Islet of Langerhans (tissue), 1 donor: ENCODE measurements around the gene TEPSIN.

Source experiments
- FAIRE-seq: peaks from one replicate; lab custom pipeline; 2011; peaks lifted over from hg19 to GRCh38; lab: Jason Lieb, UNC

Gene TEPSIN

DNA sequence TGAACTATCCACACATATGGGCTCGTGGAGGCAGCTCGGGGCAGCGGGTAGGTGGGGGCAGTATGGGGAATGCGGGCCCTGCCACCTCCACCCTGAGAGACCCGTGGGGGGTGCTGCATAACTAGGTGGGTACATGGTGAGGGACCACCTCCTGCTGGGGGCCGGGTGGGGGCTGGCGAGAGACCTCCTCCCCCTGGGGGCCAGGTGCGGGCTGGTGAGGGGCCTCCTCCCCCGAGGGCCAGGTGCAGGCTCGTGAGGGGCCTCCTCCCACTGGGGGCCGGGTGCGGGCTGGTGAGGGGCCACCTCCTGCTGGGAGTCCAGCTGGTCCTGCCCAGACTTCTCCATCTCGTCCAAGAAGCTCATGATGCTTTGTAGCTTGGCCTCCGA, 41.5 kb downstream of the TEPSIN start:
- no peak for FAIRE-seq

DNA sequence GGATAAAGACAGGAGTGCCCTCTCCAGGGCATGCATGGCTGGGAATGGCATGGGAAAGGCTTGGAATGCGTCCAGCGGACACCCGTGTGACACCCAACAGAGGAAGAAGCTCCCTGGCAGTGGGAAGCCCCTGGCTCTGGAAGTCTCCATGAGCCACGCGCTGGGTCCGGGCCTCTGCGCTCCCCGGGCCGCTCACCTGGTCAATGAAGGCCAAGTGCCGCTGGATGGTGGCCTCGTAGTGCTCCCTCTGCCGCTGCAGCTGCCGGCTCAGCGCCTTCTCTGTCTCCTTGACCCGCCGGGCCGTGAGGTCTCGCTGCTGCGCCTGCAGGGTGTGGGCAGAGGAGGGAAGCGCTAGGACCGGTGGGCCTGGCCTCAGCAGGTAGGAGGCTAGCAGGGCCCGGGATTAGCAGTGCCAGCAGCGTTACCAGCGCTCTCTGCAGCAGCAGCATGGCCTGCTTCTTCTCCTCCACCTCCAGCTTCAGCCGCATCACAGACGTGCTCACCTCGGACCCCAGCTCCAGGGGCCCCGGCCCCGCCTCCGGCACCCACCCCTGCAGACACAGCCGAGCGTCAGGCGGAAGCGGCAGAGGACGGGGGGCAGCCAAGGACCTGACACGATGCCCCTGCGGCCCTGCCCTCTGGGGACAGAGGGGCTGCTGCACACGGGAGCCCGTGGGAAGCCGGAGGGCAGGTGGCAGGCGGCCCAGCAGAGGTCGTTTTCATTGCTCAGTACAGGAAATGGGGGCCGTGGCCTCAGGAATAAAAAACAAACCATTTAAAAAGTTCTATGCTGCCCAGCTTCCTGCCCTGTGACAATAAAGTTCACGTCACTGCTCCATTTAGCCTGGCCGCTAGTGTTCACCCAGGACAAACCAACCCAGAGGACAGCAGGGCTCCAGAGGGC, 42.1 kb downstream of the TEPSIN start:
- no peak for FAIRE-seq

DNA sequence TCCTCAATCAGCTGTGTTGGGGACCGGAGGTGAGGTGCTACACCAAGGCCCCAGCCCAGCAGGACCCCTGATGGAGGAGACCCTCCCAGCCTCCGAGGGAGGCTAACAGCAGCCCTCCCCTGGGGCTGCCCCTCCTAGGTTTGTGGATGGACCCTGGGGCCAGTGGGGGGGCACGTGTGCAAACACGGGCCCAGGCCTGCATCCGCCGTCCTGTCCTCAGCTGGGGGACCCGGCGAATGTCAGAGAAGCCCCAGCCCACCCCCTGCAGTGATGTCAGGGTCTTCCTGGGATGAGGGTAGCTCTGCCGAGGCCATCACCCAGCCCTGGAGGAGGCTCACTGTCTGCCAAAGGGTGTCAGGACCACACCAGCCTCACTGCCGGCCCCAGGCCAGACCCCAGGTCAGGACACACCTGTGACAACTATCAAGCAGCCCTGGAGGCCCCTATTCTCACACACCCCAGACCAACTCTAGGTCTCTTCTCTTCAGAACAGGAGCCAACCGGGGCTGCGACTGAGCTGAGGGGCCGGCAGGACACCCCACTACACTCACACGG, 42.8 kb downstream of the TEPSIN start:
- no peak for FAIRE-seq

DNA sequence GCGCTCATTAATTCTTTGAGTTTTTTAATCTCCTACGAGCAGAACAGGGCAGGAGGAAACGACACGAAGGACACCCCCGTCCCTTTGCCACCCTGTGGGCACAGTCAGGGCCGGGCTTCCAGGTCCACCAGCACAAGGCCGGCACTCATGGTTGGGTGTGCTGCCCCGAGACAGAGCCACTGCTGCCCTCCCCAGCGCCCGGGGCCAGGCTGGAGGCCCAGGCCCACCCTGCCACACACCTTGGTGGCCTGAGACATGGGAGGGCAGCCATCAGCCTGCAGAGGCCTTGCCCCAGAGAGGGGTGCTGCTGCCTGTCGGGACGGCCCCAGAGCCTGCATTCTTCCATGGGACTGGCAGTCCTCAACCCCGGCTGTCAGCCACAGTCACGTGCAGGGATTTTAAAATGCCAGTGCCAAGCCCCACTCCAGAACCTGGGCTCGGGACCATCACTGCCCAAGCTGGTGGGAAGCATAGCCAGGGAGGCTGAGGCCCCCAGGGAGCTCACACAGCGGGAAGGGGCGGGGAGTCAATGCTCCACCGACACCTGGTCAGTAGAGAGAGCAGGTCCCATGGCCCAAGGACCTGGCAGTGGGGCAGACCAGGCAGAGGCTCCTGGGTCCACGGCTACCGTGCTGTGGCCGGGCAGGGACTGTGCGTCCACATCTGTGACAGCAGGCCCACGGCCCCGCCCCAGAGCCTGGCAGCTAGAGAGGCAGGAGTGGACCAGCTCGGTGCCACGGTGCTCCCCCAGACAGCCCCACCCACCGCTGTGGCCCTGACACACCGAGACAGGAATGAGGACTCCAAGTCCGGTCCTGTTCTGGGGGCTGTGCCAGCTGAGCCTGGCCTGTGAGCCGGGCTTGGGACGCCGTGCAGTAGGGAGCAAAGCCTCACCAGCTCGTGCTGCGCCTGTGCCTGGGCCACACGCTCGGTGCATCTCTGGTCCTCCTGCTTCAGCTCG, 43.6 kb downstream of the TEPSIN start:
- FAIRE-seq, result no peak

DNA sequence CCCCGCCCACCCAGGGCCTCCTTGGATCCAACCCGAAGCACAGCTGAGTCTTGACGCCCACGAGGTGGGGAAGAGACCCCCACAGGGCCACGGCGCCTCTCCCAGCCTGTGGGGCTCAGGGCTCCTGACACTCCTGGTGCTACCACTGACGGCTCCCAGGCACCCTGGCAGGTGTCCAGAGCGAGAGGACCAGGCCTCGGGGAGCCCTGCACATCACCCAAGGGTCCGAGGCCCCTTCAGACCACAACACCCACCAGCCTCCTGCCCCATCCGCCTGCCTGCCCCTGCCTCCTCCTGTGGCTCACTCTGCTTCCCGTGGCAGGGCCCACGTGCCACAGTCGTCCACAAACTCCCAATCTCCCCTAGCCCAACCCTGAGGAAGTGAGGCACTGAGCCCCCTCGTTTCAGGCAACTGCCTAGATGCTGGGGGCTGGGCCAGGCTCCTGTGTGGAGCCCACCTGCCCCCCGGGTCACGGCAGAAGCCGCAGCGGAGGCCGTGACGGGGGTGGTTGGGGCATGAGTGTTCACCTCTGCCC, 44.6 kb downstream of the TEPSIN start:
- no peak for FAIRE-seq

DNA sequence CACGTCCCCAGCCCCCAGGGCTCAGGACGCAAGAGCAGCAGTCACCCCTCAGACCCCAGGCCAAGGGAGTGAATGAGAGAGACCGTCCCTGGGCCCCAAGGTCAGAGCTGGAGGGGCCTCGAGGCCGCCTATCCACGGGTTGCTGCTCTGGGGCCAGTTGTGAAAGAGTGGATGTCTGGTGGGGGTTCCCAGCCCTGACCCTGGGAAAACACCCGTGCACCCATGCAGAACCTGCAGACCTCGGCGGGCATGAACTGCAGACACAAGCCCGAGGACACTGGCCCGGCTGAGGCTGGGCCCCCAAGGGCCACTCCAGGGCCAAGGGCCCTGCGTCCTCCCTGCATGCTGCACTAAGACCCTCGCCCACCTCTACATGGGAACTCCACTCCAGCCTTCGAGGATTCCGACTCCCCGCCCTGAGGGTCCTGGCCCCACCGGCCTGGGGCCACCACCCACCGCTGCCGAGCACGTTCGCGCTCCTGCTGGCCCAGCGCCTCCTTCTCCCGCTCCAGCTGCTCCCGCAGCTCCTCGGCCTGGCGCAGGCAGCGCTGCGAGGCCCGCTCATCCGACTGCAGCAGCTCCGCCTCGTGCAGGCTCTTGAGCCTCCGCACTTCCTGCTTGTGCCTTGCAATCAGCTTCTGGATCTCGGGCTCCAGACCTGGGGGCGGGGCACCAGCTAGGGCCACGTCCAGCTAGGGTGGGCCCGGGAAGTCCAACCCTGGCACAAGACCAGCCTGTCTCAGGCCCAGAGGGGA, 45.2 kb downstream of the TEPSIN start:
- FAIRE-seq, result no peak

DNA sequence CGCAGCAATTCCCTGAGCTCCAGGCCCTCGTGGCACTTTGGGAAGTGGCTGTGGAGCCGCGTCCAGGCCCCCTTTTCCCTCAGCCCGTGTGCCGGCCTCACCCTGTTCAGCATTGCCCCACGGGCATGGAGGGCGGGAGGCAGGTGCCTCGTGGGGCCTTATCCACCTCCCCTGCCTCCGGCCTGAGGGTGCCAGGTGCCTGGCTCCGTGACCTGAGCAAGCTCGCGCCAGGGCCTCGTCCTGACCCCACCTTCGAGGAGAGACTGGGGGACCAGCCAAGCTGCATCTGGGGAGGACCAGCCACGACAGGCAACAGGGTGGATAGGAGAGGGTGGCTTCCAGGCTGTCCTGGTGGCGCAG, 45.8 kb downstream of the TEPSIN start:
- no peak for FAIRE-seq

DNA sequence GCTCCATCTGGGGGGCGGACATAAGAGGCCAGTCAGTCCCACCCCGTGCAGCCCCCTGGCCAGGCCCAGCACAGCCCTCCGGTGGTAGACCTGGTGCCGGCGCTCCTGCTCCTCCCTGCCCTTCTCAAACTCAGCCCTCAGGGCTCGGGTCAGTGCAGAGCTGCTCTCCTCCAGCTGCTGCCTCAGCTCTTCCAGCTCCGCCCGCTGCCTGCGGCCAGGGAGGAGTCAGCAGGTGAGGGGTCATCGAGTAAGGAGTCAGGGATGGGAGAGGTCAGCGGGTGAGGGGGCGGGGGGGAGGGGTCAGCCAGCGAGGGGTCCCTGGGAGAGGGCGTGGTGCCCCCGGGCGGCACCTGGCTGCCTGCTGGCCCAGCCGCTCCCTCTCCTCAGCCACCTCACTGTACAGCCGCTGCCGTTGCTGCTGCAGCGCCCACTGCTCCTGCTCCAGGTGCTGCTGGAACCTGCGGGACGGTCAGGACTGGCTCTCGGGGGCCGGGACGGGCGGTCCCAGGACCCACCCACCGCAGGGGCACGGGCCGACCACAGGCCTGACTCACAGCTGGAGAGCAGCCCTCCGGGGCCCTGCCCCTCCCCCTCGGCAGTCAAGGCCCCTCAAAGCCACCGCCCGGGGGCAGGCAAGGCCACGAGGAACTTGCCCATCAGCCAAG, 46.3 kb downstream of the TEPSIN start:
- FAIRE-seq, result no peak

DNA sequence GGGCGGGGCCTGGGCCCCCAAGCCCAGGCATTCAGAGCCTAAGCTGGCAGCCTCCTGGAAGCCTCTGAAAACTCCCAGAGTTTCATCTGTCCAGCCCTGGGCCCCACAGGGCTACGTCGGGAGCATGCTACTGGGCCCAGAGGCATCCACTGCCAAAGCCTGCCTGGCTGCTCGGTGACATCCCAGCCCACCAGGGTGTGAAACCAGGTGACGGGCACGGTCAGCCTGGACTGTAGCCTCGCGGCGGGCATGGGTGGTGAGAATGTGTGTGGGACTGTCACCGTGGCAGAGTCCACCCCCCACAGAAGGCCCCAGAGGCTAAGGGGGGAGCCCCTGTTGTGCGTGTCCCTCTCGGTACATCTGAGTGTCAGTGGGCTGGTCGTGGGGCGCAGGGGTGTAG, 47.2 kb downstream of the TEPSIN start:
- FAIRE-seq, result no peak

DNA sequence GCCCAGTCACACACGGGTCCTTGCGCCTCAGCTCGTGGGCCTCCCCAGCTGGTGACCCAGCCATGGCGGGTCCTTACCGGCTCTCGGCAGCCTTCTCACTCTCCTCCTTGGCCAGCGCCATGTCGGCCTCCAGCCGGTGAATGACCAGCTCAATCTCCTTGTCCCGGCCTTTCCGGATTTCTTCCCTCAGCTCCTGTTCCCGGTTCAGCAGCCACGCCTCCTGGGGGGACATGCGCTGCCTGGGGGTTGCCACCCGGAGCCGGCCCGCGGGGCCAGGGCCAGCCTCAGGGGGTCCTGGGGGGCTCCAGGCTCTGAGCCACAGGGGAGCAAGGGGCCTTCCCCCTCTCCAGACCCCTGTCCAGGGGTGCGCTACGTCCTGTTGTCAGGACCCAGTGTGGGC, 47.7 kb downstream of the TEPSIN start:
- FAIRE-seq, result no peak

DNA sequence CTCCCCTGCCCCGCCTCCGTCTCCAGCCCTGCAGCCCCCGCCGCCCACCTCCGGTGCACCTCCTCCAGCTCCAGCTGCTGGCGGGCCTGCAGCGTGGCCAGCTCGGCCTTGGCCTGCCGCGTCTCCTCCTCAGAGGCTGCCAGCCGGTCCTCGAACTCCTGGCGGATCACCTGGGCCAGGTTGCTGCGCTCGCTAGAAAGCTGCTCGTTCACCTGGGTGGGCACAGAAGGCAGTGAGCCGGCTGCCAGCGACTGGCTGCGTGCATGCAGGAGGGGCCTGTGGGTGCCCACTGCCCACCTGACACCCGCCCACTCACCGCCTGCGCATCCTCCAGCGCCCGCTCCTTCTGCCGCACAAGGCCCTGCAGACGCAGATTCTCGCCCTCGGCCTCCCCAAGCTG, 48.3 kb downstream of the TEPSIN start:
- no peak for FAIRE-seq

DNA sequence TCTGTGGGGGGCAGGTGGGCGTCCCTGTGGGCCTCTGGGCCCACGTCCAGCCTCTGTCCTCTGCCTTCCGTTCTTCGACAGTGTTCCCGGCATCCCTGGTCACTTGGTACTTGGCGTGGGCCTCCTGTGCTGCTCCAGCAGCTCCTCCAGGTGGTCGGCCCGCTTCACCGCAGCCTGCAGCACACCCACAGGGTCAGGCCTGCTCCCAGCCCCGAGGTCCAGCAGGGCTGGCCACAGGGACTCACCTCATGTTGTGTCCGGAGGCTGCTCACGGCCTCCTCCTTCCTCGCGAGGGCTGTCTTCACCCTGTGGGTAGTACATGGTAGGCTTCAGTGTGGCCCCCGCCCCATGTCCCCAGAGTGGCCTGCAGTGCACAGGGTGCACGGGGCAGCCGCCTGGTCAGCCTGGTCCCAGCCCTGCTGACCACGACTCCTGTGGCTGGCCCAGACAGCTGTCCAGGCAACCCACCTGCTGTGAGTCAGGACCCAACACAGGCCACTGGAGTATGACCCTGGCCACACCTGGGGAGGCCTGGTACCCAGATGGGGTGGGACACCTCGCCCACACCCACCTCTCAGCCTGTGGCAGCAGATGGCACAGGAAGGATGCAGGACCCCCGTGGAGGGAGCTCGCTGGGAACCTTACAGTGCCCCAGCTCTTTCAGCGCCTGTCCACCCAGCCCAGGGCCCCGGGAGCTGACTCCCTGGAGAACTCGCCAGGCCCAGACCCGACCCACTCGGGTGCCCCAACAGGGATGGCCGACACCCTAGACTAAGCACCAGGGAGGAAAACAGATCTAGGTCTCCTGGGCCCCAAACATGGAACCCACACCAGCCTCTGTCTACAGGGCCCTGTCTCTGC, 49.0 kb downstream of the TEPSIN start:
- FAIRE-seq, result no peak

DNA sequence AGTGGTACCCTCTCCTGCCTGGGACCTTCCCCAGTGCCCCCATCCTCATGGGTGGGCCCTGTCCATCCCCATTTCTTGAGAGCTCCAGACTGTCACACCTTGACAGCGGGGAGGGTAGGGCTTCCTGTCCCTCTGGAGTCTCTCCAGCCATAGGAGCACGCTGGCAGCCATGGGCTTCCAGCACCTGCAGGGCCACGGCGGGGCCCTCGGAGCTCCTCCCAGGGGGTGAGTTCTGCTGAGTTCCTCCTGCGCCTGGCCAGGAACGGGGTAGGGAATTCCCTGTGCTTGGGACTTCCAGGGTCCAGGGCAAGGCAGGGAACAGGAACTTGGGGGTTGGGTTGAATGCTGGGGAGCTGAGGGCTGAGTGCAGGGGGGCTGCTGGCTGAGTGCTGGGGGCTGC, 49.8 kb downstream of the TEPSIN start:
- FAIRE-seq, result no peak

DNA sequence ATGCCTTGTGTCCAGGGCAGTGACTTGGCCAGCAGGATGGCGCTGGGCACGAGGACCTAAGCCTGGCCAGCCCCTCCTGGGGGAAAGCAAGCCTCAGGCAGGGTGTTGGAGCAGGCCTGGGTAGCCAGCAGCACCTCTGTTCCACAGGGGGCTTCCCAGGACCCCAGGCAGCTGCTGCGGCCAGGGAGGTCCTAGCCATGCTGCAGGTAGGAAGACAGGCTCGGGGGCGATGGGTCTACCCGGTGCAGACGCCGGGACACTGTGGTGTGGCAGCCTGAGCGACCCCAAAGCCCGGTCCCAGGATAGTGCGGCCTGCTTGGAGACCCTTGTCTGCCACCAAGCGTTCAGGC, 50.4 kb downstream of the TEPSIN start:
- FAIRE-seq, result no peak

DNA sequence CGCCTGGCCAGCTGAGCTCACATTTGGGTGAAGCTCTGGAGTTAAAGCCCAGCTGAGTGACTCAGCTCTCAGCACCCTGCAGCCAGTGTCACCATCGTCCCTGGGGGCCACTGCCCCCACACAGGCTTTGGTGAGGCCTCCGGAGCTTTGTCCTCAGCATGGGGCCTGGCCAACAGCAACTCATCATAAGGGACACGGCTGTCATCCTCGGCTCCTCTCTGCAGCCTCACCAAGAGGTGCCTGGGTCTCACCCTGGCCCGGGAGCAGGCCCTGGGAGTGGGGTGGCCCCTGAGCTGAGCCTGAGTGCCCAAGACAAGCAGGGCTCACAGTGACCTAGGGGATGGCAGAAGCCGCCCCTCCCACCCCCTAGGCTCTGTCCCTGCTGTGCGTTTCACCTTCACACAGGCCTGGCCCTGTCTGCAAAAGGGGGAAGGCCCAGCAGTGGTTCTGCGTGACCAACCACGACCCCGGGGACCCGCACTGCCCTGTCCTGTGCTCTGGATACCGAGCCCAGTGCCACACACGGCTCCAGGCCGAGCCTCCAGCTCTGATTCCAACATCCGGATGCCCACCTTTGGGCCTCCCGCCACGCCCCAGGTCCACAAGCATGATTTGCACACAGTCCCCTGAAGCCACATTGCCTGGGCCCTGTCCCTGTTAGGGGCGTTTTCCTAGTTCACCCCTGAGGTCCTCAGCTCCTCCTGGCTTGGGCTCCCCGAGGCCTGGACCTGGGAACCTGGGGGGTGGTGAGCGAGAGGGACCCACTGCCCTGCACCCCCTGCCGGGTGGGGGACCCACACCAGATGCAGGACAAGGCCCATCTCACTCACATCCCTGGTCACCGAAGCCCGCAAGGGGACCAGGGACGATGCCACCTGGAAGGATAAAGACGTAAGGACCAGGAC, 51.0 kb downstream of the TEPSIN start:
- no peak for FAIRE-seq

DNA sequence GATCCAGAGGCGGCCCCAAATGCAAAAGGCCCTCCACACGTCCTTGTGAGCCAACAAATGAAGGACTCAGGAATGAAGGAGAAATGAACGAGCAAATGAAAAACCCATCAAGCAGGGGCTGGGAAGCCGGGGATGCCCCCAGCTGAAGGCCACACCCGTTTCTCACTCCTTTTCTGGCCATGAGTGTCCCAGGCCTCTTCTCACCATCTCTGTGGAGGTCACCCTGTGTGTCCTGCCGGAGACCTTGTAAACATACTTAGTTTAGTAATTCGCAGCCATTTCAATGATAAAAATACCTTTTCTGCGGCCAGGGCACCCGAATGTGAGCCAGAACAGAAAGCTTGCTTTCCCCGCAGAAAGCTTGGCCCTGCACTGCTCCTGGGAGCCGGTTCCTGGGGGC, 51.7 kb downstream of the TEPSIN start:
- no peak for FAIRE-seq

DNA sequence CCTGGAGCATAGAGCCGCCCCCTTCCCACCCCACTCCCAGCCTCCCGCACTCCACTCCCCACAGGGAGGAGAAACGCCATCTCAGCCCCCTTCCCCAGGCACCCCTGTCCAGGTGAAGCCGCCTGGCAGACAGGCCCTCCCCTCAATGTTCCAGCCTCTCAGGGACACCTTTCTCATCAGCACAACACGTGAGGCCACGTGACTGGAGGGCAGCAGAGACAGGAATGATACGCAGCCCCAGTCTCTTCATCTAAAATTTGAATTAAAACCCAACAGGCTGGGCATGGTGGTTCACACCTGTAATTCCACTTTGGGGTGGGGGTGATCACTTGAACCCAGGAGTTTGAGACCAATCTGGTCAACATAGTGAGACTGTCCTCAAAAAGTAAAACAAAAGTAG, 52.7 kb downstream of the TEPSIN start:
- no peak for FAIRE-seq

DNA sequence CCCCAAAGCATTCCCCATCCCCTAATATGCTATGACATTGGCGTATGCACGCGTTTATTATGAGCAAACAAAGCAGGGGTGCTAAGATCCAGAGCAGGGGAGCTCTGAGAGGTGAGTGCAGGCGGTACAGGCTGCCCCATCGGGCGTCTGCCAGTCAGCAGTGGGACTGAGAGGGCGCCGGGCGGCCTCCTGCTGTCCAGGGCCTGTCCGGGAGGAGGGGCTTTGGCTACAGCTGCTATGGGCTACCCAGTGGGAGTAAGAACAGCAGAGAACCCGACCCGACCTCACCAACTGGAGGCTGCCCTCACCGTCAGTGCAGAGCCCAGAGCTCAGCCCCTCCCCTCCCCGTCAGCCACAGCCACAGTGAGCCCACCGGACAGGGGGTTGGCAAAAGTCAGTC, 54.3 kb downstream of the TEPSIN start:
- FAIRE-seq, result no peak

DNA sequence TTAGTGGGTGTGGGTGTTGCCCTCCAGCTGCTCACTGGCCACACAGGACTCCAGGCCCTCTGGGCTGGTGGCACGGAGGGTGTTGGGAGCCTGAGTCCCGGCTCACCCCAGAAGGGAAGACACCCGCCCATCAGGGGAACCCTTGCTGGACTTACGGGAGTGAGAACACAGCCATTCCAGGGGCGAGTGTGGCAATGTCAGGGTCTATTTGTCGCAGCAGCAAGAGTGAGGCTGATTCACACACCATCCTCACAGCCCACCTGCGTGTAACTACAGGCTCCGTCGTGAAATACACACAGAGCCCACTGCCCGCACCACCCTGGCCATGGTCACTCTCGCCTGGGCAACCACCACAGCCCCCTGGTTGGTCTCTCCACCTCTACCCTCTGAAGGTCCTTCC, 55.0 kb downstream of the TEPSIN start:
- no peak for FAIRE-seq

DNA sequence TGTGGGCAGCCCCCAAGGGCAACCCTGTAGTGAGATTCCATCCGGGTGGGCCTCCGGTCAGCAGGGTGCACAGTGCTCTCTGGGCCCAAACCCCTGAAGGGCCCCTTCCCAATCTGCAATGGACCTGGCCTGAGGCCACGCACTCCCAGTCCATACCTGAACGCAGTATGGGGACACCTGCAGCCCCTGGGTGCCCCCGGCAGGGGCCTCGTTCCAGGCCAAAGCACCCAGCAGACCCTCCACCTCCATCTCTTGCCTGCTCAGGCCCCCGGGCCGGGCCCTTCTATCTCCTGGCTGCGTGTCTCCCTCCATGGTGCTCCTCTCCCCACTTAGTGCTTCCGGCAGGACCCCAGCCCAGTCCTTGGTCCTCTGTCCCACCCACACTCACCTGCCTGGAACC, 55.5 kb downstream of the TEPSIN start:
- no peak for FAIRE-seq
